Fibroblast of pulmonary artery (primary cell): ENCODE results near the gene SLC19A3.

ENCODE experiments used
- DNase-seq: peaks from one replicate; pipeline ENCODE4 v3.0.0-alpha.2; 2010; ENCODE audit warnings: low read depth
- H3K4me3 ChIP-seq: replicated peaks from 2 replicates; pipeline ENCODE4 v1.5.1; 2011; ENCODE audit warnings: low read depth, mild to moderate bottlenecking, control low read depth, low read length, moderate library complexity
- CTCF ChIP-seq: IDR thresholded peaks from 2 replicates; pipeline ENCODE4 v1.5.1; 2011; ENCODE audit warnings: mild to moderate bottlenecking, control low read depth, low read length, inconsistent platforms; ENCODE audit errors: missing control alignments

Gene SLC19A3

GRCh38 chr2:227719641-227720040 is 1.8 kb upstream of the SLC19A3 start:
- H3K4me3 ChIP-seq = no peak overlapping the region
- no peak for TF ChIP-seq CTCF
- no peak for DNase-seq

GRCh38 chr2:227716501-227716900 is 1.3 kb downstream of the SLC19A3 start:
- no peak for DNase-seq
- no peak overlapping the region for H3K4me3 ChIP-seq
- no peak for TF ChIP-seq CTCF

- no peak for TF ChIP-seq CTCF
- no peak overlapping the region for H3K4me3 ChIP-seq
- no peak for DNase-seq
Measured at GRCh38 chr2:227713291-227713690, 4.5 kb downstream of the SLC19A3 start.

- no peak for TF ChIP-seq CTCF
- H3K4me3 ChIP-seq = no peak overlapping the region
- no peak for DNase-seq
Measured at GRCh38 chr2:227710986-227711385, 6.8 kb downstream of the SLC19A3 start.

GRCh38 chr2:227707390-227707789 is 10.4 kb downstream of the SLC19A3 start:
- H3K4me3 ChIP-seq = no peak overlapping the region
- no peak for DNase-seq
- TF ChIP-seq CTCF = no peak

- DNase-seq = no peak
- no peak overlapping the region for H3K4me3 ChIP-seq
- no peak for TF ChIP-seq CTCF
Measured at GRCh38 chr2:227706859-227707258, 11.0 kb downstream of the SLC19A3 start.

- DNase-seq = peak; percentile 31
- no peak overlapping the region for H3K4me3 ChIP-seq
- TF ChIP-seq CTCF = no peak
Measured at GRCh38 chr2:227703961-227704360, 13.9 kb downstream of the SLC19A3 start.
